Activated T-cell treated with anti-CD3 and anti-CD28 coated beads for 4 hours (primary cell): ENCODE measurements around the gene PRR22.

ENCODE experiments used
- DNase-seq: peaks from one replicate; pipeline ENCODE4 v3.0.0-alpha.2; 2020

Gene PRR22

GRCh38 chr19:5811117-5811516 lies 26.6 kb upstream of the PRR22 start:
- no peak for DNase-seq

- DNase-seq = no peak
Measured at GRCh38 chr19:5809469-5809868, 24.9 kb upstream of the PRR22 start.

- no peak for DNase-seq
Measured at GRCh38 chr19:5809053-5809452, 24.5 kb upstream of the PRR22 start.

- no peak for DNase-seq
Measured at GRCh38 chr19:5808120-5808816, 23.7 kb upstream of the PRR22 start.

- no peak for DNase-seq
Measured at GRCh38 chr19:5806905-5807304, 22.4 kb upstream of the PRR22 start.

- no peak for DNase-seq
Measured at GRCh38 chr19:5806133-5806489, 21.6 kb upstream of the PRR22 start.

GRCh38 chr19:5805462-5806132 lies 21.1 kb upstream of the PRR22 start:
- peak; percentile 49 for DNase-seq

- peak; percentile 46 for DNase-seq
Measured at GRCh38 chr19:5804516-5805461, 20.2 kb upstream of the PRR22 start, which contains the start of gene NRTN. NRTN (plus strand) TSS chr19:5805067; CDS start chr19:5824166, 19,099 bp downstream.

GRCh38 chr19:5803752-5804515 lies 19.4 kb upstream of the PRR22 start:
- peak; percentile 82 for DNase-seq

- DNase-seq = no peak
Measured at GRCh38 chr19:5803441-5803751, 18.9 kb upstream of the PRR22 start.

- DNase-seq = no peak
Measured at GRCh38 chr19:5801796-5802619, 17.5 kb upstream of the PRR22 start.

- no peak for DNase-seq
Measured at GRCh38 chr19:5800361-5801270, 16.1 kb upstream of the PRR22 start.

- DNase-seq = no peak
Measured at GRCh38 chr19:5799247-5800241, 15.0 kb upstream of the PRR22 start.

- no peak for DNase-seq
Measured at GRCh38 chr19:5798244-5798643, 13.7 kb upstream of the PRR22 start.

GRCh38 chr19:5795382-5795919 lies 10.9 kb upstream of the PRR22 start:
- DNase-seq = no peak

- no peak for DNase-seq
Measured at GRCh38 chr19:5793188-5793587, 8.6 kb upstream of the PRR22 start.

GRCh38 chr19:5792224-5792623 lies 7.7 kb upstream of the PRR22 start:
- DNase-seq = no peak

GRCh38 chr19:5790559-5791520 lies 6.3 kb upstream of the PRR22 start, which contains the start of gene DUS3L:
DUS3L (minus strand) TSS chr19:5791163; CDS start chr19:5791141, 22 bp downstream.
- DNase-seq = peak; percentile 94
